ENCODE data around the gene BOLL.
"Not testable (repeated sequence)": the region's sequence is repeated elsewhere in the genome, so short reads cannot be mapped to it uniquely, and the experiment has no call there.

BOLL gene

DNA sequence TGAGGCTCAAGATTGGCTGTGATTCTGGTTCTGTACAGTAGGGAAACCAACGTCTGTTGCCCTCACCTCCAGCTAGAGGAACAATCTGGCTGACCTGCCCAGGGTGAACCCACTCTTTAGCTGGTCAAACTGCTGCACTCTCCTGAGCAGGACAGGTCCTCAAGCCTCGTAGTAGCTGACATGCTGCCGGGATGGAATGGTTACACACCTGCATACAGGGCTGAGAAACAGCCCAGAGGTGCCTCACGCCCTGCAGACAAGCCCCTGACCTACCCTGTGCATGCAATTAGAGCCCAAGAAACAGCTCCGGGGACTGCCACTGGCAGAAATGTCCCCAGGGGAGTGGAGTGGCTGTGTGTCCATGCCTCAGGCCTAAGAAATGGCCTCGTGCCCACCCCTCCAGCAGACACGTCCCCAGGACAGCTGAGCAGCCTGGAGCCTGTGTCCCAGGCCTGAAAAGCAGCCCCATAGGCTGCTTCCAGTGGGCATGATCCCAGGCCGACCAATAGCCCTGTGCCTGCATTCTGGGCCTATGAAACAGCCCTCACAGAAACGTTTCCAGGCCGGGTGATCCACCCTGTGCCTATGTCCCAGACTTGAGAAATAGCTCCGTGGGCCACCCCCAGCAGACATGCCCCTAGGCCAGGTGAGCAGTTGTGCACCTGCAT lies 25.4 kb downstream of the BOLL start:
- Histone ChIP-seq H3K27ac (no peak overlapping the region), H3K4me3 (no peak overlapping the region)
- TF ChIP-seq, protein P1, sequence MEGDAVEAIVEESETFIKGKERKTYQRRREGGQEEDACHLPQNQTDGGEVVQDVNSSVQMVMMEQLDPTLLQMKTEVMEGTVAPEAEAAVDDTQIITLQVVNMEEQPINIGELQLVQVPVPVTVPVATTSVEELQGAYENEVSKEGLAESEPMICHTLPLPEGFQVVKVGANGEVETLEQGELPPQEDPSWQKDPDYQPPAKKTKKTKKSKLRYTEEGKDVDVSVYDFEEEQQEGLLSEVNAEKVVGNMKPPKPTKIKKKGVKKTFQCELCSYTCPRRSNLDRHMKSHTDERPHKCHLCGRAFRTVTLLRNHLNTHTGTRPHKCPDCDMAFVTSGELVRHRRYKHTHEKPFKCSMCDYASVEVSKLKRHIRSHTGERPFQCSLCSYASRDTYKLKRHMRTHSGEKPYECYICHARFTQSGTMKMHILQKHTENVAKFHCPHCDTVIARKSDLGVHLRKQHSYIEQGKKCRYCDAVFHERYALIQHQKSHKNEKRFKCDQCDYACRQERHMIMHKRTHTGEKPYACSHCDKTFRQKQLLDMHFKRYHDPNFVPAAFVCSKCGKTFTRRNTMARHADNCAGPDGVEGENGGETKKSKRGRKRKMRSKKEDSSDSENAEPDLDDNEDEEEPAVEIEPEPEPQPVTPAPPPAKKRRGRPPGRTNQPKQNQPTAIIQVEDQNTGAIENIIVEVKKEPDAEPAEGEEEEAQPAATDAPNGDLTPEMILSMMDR (IDR thresholded peaks at IDR 0.05) = no peak
- no peak for DNase-seq (ENCODE audit: low spot score)

DNA sequence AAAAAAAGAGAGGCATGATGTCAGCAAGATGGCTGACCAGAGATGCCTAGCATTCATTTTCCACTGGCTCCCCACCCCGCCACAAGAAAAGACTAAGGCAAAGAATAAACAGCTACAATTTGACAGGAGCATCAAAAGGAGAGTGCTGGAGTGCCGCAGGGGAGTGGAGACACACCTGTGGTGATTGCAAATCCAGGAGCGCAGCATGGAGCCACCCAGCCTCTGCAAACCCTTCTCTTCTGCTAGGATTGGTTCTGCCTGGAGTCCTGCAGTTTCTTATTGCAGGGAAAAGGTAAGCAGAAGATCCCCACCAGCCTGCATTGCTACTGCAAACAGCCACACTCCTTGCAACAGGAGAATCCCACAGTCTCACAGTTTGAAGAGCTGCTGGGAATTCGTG lies 26.1 kb downstream of the BOLL start:
- no peak for DNase-seq (ENCODE audit: low spot score)
- TF ChIP-seq, protein P1 (IDR thresholded peaks at IDR 0.05) = no peak

DNA sequence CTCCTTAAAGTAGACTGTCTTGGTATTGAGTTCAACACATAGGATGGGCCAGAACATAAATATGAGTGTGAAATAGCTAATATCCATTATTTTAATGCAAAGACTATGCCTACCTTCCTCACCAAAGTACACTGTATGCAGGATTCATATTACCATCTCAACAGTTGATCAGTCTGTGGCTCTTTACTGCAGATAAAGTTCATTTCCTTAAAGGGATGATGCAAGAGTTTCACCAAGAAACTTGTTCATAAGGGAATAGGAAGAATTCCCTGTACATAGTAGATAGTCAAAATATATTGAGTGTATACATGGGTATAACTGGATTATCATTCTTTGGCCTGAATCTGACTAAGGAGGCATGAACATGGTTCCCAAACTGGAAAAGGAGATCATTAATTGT lies 44.9 kb downstream of the BOLL start:
- TF ChIP-seq, protein P1 (IDR thresholded peaks at IDR 0.05) = no peak
- Histone ChIP-seq H3K27ac (no peak overlapping the region), H3K4me3 (no peak overlapping the region)
- DNase-seq (ENCODE audit: low spot score) = no peak

More for the DNA sequence above, 26.1 kb downstream of the BOLL start:
- Histone ChIP-seq H3K27ac (no peak overlapping the region), H3K4me3 (no peak overlapping the region)

DNA sequence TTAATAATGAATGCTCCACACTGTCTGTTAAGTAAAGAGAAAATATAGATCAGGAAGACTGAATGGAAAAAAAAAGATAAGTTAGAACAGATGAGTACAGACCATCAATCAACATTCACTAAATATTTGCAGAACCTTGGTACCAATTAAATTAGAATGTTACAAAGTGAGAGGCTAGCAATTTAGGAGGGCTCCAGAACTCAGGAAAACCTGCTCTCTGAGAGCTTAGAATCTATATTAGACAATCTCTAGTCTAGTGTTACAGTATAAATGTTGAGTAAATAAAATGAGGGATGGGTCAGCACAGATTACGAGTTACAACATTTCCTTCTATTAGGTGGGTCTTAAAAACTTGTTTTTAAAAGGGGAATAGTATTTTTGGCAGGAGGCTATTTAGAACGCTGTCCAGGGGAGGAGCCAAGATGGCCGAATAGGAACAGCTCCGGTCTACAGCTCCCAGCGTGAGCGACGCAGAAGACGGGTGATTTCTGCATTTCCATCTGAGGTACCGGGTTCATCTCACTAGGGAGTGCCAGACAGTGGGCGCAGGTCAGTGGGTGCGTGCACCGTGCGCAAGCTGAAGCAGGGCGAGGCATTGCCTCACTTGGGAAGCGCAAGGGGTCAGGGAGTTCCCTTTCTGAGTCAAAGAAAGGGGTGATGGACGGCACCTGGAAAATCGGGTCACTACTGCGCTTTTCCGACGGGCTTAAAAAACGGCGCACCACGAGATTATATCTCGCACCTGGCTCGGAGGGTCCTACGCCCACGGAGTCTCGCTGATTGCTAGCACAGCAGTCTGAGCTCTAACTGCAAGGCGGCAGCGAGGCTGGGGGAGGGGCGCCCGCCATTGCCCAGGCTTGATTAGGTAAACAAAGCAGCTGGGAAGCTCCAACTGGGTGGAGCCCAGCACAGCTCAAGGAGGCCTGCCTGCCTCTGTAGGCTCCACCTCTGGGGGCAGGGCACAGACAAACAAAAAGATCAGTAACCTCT lies 56.3 kb downstream of the BOLL start:
- H3K4me3 ChIP-seq; DNase-seq (ENCODE audit: low spot score); H3K27ac ChIP-seq: not testable (repeated sequence)

DNA sequence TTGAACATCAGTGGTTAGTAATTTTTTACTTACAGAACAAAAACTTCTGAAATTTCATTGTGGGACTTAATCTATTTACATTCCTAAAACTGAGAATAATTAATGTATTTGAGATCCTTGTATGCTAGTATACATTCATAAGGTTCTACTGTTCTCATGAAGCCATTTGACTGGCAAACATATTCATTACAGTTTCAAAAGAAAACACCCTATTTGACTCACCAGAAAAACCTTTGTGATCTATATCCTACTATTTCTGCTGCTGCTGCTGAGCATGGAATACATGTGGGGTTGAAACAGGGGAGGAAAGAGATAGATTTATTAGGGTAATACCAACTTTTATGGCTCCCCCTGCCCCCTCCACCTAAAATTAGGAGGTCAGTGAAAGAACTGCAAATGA lies 58.1 kb downstream of the BOLL start:
- no peak for DNase-seq (ENCODE audit: low spot score)
- no peak overlapping the region for H3K27ac ChIP-seq
- TF ChIP-seq, protein P1 (IDR thresholded peaks at IDR 0.05) = no peak
- no peak overlapping the region for H3K4me3 ChIP-seq

DNA sequence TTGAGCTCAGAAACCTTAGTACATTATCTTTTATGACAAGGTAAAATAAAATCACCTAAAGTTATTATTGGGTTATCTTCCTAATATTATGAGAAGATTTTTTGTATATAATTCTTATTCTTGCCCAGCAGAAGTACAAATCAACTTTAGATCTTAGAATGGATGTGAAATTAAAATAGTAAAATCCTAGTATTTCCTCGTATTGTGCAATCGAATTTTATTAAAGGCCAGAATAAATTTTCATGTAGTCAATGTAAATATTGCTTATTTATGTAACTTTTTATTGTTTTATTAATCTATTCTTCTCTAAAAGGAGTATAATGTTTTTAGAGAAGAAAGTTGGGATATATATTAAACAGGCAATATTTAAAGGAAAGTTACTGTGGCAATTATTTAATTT lies 67.3 kb downstream of the BOLL start:
- TF ChIP-seq, protein P1 (IDR thresholded peaks at IDR 0.05) = no peak
- Histone ChIP-seq H3K4me3 (no peak overlapping the region), H3K27ac (no peak overlapping the region)
- DNase-seq (ENCODE audit: low spot score) = no peak

DNA sequence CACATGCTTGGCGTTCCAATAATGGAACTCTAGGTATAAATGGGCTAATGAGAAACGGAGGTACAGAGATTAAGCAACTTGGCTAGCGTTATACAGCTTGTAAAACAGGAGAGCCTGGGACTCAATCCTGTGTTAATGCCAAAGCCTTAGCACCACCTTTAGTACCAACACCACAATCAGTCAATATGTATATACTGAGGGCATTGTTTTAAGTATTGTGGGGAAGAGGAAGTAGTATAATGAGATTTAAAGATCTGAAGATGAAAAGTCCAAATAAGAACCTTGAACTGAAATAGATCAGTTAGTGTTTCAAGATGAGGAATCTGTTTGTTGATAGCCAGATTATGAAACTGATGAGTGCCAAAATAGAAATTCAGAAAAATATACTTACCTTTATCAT lies 71.8 kb downstream of the BOLL start:
- Histone ChIP-seq H3K27ac (no peak overlapping the region), H3K4me3 (no peak overlapping the region)
- TF ChIP-seq, protein P1 (IDR thresholded peaks at IDR 0.05) = no peak
- DNase-seq (ENCODE audit: low spot score) = no peak

Data from coronary artery (tissue), 2 donors.